Liver (tissue), 9 donors: ENCODE results near the gene NISCH. TPM values are rescaled to one million over a fixed set of nuclear protein-coding genes. Genes with fewer than 3 reads are reported as not detected.

Source experiments
- DNase-seq: peaks from one replicate; pipeline ENCODE4 v3.0.0-alpha.2; 2017; ENCODE audit warnings: low spot score
- H3K27ac ChIP-seq, 2 donors: one replicate each; pipeline ENCODE4 v1.7.0; 2013; ENCODE audit warnings: inconsistent platforms in 2 of 2, low read length in 2 of 2, control low read depth in 1 of 2, low read depth in 1 of 2, mild to moderate bottlenecking in 1 of 2
- H3K27me3 ChIP-seq, 4 donors: one replicate each; pipeline versions ENCODE4 v1.6.1 to v1.7.0; 2013; ENCODE audit warnings: low read length in 3 of 4, inconsistent platforms in 1 of 4, mild to moderate bottlenecking in 1 of 4, moderate library complexity in 1 of 4; ENCODE audit not compliant: control insufficient read depth in 4 of 4, insufficient read depth in 4 of 4
- H3K36me3 ChIP-seq, 4 donors: one replicate each; pipeline versions ENCODE4 v1.6.1 to v1.7.0; 2013; ENCODE audit warnings: low read length in 3 of 4, mild to moderate bottlenecking in 3 of 4, low read depth in 1 of 4, moderate library complexity in 1 of 4; ENCODE audit not compliant: control insufficient read depth in 4 of 4, insufficient read depth in 3 of 4
- H3K4me1 ChIP-seq, 4 donors: one replicate each; pipeline versions ENCODE4 v1.6.1 to v1.7.0; 2013; ENCODE audit warnings: low read length in 3 of 4, mild to moderate bottlenecking in 3 of 4, moderate library complexity in 1 of 4; ENCODE audit not compliant: control insufficient read depth in 4 of 4, insufficient read depth in 4 of 4
- H3K4me3 ChIP-seq, 3 donors: one replicate each; pipeline versions ENCODE4 v1.6.1 to v1.7.0; 2013; ENCODE audit warnings: low read length in 3 of 3, control low read depth in 1 of 3, low read depth in 1 of 3, mild to moderate bottlenecking in 1 of 3
- H3K9ac ChIP-seq, 2 donors: one replicate each; pipeline ENCODE4 v1.7.0; 2013; ENCODE audit warnings: low read length in 2 of 2, mild to moderate bottlenecking in 2 of 2, moderate library complexity in 2 of 2, control low read depth in 1 of 2, low read depth in 1 of 2
- H3K9me3 ChIP-seq, 4 donors: one replicate each; pipeline versions ENCODE4 v1.6.1 to v1.7.0; 2013; ENCODE audit warnings: low read length in 3 of 4; ENCODE audit not compliant: control insufficient read depth in 4 of 4
- ATF3 ChIP-seq: IDR thresholded peaks from 2 replicates; pipeline ENCODE4 v1.6.1; 2016; ENCODE audit warnings: antibody characterized with exemption
- CTCF ChIP-seq: fragments of 150-350 bp; IDR thresholded peaks from 2 replicates; pipeline ENCODE4 v1.5.1; 2017; ENCODE audit warnings: improper control_type of control experiment, low read depth, low read length; ENCODE audit not compliant: missing input control
- EGR1 ChIP-seq, 2 donors: IDR thresholded peaks; 2 replicates each; pipeline ENCODE4 v1.6.1; 2016 to 2018; ENCODE audit warnings: antibody characterized with exemption in 2 of 2, low read depth in 2 of 2
- FOXA1 ChIP-seq: IDR thresholded peaks from 2 replicates; pipeline ENCODE4 v1.6.1; 2016; ENCODE audit warnings: antibody characterized with exemption
- HNF4G ChIP-seq: IDR thresholded peaks from 2 replicates; pipeline ENCODE4 v1.6.1; 2016; ENCODE audit warnings: antibody characterized with exemption
- MAX ChIP-seq: IDR thresholded peaks from 2 replicates; pipeline ENCODE4 v1.6.1; 2016; ENCODE audit warnings: antibody characterized with exemption
- NR2F2 ChIP-seq: IDR thresholded peaks from 2 replicates; pipeline ENCODE4 v1.6.1; 2016; ENCODE audit warnings: antibody characterized with exemption
- RAD21 ChIP-seq, 2 donors: IDR thresholded peaks; 2 replicates each; pipeline ENCODE4 v1.6.1; 2016; ENCODE audit warnings: antibody characterized with exemption in 2 of 2, mild to moderate bottlenecking in 2 of 2
- REST ChIP-seq: IDR thresholded peaks from 2 replicates; pipeline ENCODE4 v1.6.1; 2016; ENCODE audit warnings: antibody characterized with exemption, mild to moderate bottlenecking
- RXRA ChIP-seq, 2 donors: IDR thresholded peaks; 2 replicates each; pipeline ENCODE4 v1.6.1; 2017 to 2018; ENCODE audit warnings: antibody characterized with exemption in 2 of 2, mild to moderate bottlenecking in 1 of 2
- SP1 ChIP-seq: IDR thresholded peaks from 2 replicates; pipeline ENCODE4 v1.6.1; 2018; ENCODE audit warnings: antibody characterized with exemption, mild to moderate bottlenecking
- TAF1 ChIP-seq: conservative IDR thresholded peaks from 2 replicates; pipeline ENCODE4 v1.6.1; 2016; ENCODE audit warnings: antibody characterized with exemption, mild to moderate bottlenecking
- YY1 ChIP-seq: IDR thresholded peaks from 2 replicates; pipeline ENCODE4 v1.6.1; 2016; ENCODE audit warnings: antibody characterized with exemption, mild to moderate bottlenecking
- ZBTB33 ChIP-seq: IDR thresholded peaks from 2 replicates; pipeline ENCODE4 v1.6.1; 2016; ENCODE audit warnings: antibody characterized with exemption
- WGBS: extraction: QIAGEN DNeasy Blood & Tissue Kit; methylation state at CpG from one replicate; pipeline ENCODE4 v1.1.7; 2013; 5-methylcytosine and 5-hydroxymethylcytosine counted together
- polyA plus RNA-seq, 2 donors: library from polyadenylated mRNA; stranded (reverse) in 1 of 2; unstranded in 1 of 2; fragments of 200-250 nt in 1 of 2; fragments of >200 nt in 1 of 2; fragmentation: Nextera tagmentation in 1 of 2; extraction: Ambion mirVana in 1 of 2; gene quantifications; one replicate each; pipeline versions ENCODE4 v1.2.1 to v1.2.3, GENCODE V29; 2013 to 2015
- total RNA-seq, 2 donors: library from RNA; depleted of rRNA; stranded (reverse); fragments of >200 nt; gene quantifications; one replicate each; pipeline ENCODE4 v1.2.3, GENCODE V29; 2014
- donor health status: healthy.
- donor health status: healthy.
- donor health status: healthy.
- donor health status: healthy.
- donor health status: healthy.

NISCH gene
- total and polyA plus RNA-seq, 4 donors: 10.8 to 39.8 (median 17.6) TPM

GRCh38 chr3:52522651-52523251 lies 67.3 kb downstream of the NISCH start:
- Histone ChIP-seq H3K27ac (no peak overlapping the region), H3K9me3 (no peaks in the 10 kb centered on the region), H3K4me1 (peaks cover 0 to 4% (median 0%) of the 10 kb centered on the region in 4 donors), H3K4me3 (no peak overlapping the region), H3K9ac (no peak overlapping the region), H3K27me3 (no peaks in the 10 kb centered on the region), H3K36me3 (no peaks in the 10 kb centered on the region)
- TF ChIP-seq TAF1: no peak
- TF ChIP-seq NR2F2: no peak
- no peak for TF ChIP-seq ZBTB33
- no peak for TF ChIP-seq RAD21 (IDR thresholded peaks at IDR 0.05)
- TF ChIP-seq YY1: no peak
- TF ChIP-seq CTCF: no peak
- TF ChIP-seq FOXA1: no peak
- TF ChIP-seq HNF4G: no peak
- TF ChIP-seq EGR1 (IDR thresholded peaks at IDR 0.05; ENCODE audit: low read depth in 2 of 2): no peak
- no peak for TF ChIP-seq SP1
- TF ChIP-seq REST: no peak
- 87% methylated on average over 14 of the region's 14 CpGs for WGBS
- no peak for DNase-seq

GRCh38 chr3:52523386-52524257 lies 68.2 kb downstream of the NISCH start:
- Histone ChIP-seq H3K36me3 (no peaks in the 10 kb centered on the region), H3K9me3 (no peaks in the 10 kb centered on the region), H3K27ac (no peak overlapping the region), H3K4me3 (no peak overlapping the region), H3K9ac (no peak overlapping the region), H3K27me3 (no peaks in the 10 kb centered on the region), H3K4me1 (peaks cover 0 to 4% (median 0%) of the 10 kb centered on the region in 4 donors)
- DNase-seq: no peak
- TF ChIP-seq EGR1 (IDR thresholded peaks at IDR 0.05; ENCODE audit: low read depth in 2 of 2): no peak
- no peak for TF ChIP-seq ATF3
- TF ChIP-seq RXRA (IDR thresholded peaks at IDR 0.05): no peak
- no peak for TF ChIP-seq MAX
- 94% methylated on average over 26 of the region's 26 CpGs for WGBS
